SK-N-SH treated with all-trans-retinoic acid at 6 μM for 48 hours (cell line): ENCODE measurements around the gene URGCP.

Experiments used
- ATAC-seq: fragments of 200-7000 bp; cut with Tn5 transposase; 3 replicates; pipeline ENCODE4 v1.9.1; 2020; ENCODE audit warnings: mild to moderate bottlenecking, moderate library complexity
- ARNTL ChIP-seq: fragments of 450-650 bp; formaldehyde crosslinking; IDR thresholded peaks from 2 replicates; pipeline ENCODE4 v1.5.0; 2020; ENCODE audit warnings: low read depth, mild to moderate bottlenecking, moderate library complexity, borderline replicate concordance
- BACH2 ChIP-seq: fragments of 250-450 bp; sonication (Bioruptor Pico); IDR thresholded peaks from 2 replicates; pipeline ENCODE4 v1.9.0; 2021; ENCODE audit warnings: mild to moderate bottlenecking, borderline replicate concordance
- CSDC2 ChIP-seq: fragments of 250-450 bp; sonication (Bioruptor Pico); IDR thresholded peaks from 2 replicates; pipeline ENCODE4 v1.5.0; 2020; ENCODE audit warnings: mild to moderate bottlenecking, moderate library complexity
- ESRRG ChIP-seq: fragments of 250-450 bp; sonication (Bioruptor Pico); IDR thresholded peaks from 2 replicates; pipeline ENCODE4 v1.6.1; 2021; ENCODE audit warnings: mild to moderate bottlenecking
- GLIS3 ChIP-seq: fragments of 250-450 bp; sonication (Bioruptor Pico); IDR thresholded peaks from 2 replicates; pipeline ENCODE4 v1.5.0; 2020; ENCODE audit warnings: mild to moderate bottlenecking, moderate library complexity
- ISL1 ChIP-seq: fragments of 250-450 bp; sonication (Bioruptor Pico); IDR thresholded peaks from 2 replicates; pipeline ENCODE4 v2.1.2; 2022; ENCODE audit warnings: mild to moderate bottlenecking, moderate library complexity
- OSR1 ChIP-seq: fragments of 250-450 bp; sonication (Bioruptor Pico); IDR thresholded peaks from 2 replicates; pipeline ENCODE4 v1.8.0; 2022; ENCODE audit warnings: moderate library complexity, mild to moderate bottlenecking, inconsistent platforms
- PPARA ChIP-seq: fragments of 250-450 bp; sonication (Bioruptor Pico); IDR thresholded peaks from 2 replicates; pipeline ENCODE4 v1.5.0; 2020; ENCODE audit warnings: mild to moderate bottlenecking, borderline replicate concordance
- RARB ChIP-seq: fragments of 250-450 bp; sonication (Bioruptor Pico); IDR thresholded peaks from 2 replicates; pipeline ENCODE4 v1.8.0; 2021; ENCODE audit warnings: mild to moderate bottlenecking, moderate library complexity
- SNAI2 ChIP-seq: fragments of 250-450 bp; sonication (Bioruptor Pico); IDR thresholded peaks from 2 replicates; pipeline ENCODE4 v1.5.0; 2020; ENCODE audit warnings: mild to moderate bottlenecking, moderate library complexity
- TCF4 ChIP-seq: fragments of 250-450 bp; sonication (Bioruptor Pico); IDR thresholded peaks from 2 replicates; pipeline ENCODE4 v1.8.0; 2021; ENCODE audit warnings: mild to moderate bottlenecking, moderate library complexity, borderline replicate concordance
- TOX ChIP-seq: fragments of 250-450 bp; sonication (Bioruptor Pico); IDR thresholded peaks from 2 replicates; pipeline ENCODE4 v1.8.0; 2021; ENCODE audit warnings: mild to moderate bottlenecking, moderate library complexity, borderline replicate concordance
- ZC3H10 ChIP-seq: fragments of 250-450 bp; sonication (Bioruptor Pico); IDR thresholded peaks from 2 replicates; pipeline ENCODE4 v1.5.1; 2021; ENCODE audit warnings: mild to moderate bottlenecking, moderate library complexity
- ZFP3 ChIP-seq: fragments of 250-450 bp; sonication (Bioruptor Pico); IDR thresholded peaks from 2 replicates; pipeline ENCODE4 v1.5.0; 2020; ENCODE audit warnings: mild to moderate bottlenecking, moderate library complexity
- ZNF565 ChIP-seq: fragments of 450-650 bp; formaldehyde crosslinking; conservative IDR thresholded peaks from 2 replicates; pipeline ENCODE4 v1.5.0; 2020; ENCODE audit warnings: low read depth, mild to moderate bottlenecking, moderate library complexity
- ZNF70 ChIP-seq: fragments of 450-650 bp; formaldehyde crosslinking; IDR thresholded peaks from 2 replicates; pipeline ENCODE4 v1.5.0; 2020; ENCODE audit warnings: mild to moderate bottlenecking, moderate library complexity
- ZNF8 ChIP-seq: fragments of 450-650 bp; formaldehyde crosslinking; IDR thresholded peaks from 2 replicates; pipeline ENCODE4 v1.5.0; 2020; ENCODE audit warnings: mild to moderate bottlenecking, moderate library complexity
- TF ChIP-seq, protein P1 (sequence below): fragments of 250-450 bp; sonication (Bioruptor Pico); IDR thresholded peaks from 2 replicates; pipeline ENCODE4 v1.8.0; 2021; ENCODE audit warnings: low read depth, mild to moderate bottlenecking, moderate library complexity, borderline replicate concordance
- TF ChIP-seq, protein P2 (sequence below): fragments of 250-450 bp; sonication (Bioruptor Pico); IDR thresholded peaks from 2 replicates; pipeline ENCODE4 v1.5.1; 2020; ENCODE audit warnings: low read depth, mild to moderate bottlenecking, moderate library complexity
- TF ChIP-seq, protein P3 (sequence below): fragments of 250-450 bp; sonication (Bioruptor Pico); IDR thresholded peaks from 2 replicates; pipeline ENCODE4 v1.8.0; 2020; ENCODE audit warnings: mild to moderate bottlenecking, moderate library complexity, borderline replicate concordance
- TF ChIP-seq, protein P4 (sequence below): fragments of 250-450 bp; sonication (Bioruptor Pico); IDR thresholded peaks from 2 replicates; pipeline ENCODE4 v1.5.0; 2020; ENCODE audit warnings: mild to moderate bottlenecking, moderate library complexity

The URGCP gene

DNA sequence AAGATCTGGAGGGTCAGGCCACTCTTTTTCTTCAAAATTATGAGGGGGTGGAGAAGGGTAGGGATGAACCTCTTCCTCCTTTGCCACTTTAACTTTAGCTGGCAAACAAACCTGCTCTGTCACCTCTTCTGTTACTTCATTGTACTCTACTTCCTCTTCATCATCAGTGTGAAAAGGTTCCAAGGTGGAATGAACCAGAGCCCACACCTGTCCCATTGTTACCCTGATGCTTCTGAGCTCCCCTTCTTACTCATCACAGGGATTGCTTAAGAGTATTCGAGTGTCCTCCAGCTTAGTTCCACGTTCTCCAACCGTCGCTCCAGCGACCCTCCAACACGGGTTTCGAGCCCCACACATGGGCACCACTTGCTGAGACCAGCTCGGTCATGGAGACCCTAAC, 42.3 kb downstream of the URGCP start:
- no peak for TF ChIP-seq ZNF565
- TF ChIP-seq, protein P1, sequence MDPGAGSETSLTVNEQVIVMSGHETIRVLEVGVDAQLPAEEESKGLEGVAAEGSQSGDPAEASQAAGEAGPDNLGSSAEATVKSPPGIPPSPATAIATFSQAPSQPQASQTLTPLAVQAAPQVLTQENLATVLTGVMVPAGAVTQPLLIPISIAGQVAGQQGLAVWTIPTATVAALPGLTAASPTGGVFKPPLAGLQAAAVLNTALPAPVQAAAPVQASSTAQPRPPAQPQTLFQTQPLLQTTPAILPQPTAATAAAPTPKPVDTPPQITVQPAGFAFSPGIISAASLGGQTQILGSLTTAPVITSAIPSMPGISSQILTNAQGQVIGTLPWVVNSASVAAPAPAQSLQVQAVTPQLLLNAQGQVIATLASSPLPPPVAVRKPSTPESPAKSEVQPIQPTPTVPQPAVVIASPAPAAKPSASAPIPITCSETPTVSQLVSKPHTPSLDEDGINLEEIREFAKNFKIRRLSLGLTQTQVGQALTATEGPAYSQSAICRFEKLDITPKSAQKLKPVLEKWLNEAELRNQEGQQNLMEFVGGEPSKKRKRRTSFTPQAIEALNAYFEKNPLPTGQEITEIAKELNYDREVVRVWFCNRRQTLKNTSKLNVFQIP (CRISPR knock-in tag), result no peak
- TF ChIP-seq TOX (CRISPR knock-in tag), result no peak
- no peak for TF ChIP-seq ARNTL (CRISPR knock-in tag)
- TF ChIP-seq, protein P2, sequence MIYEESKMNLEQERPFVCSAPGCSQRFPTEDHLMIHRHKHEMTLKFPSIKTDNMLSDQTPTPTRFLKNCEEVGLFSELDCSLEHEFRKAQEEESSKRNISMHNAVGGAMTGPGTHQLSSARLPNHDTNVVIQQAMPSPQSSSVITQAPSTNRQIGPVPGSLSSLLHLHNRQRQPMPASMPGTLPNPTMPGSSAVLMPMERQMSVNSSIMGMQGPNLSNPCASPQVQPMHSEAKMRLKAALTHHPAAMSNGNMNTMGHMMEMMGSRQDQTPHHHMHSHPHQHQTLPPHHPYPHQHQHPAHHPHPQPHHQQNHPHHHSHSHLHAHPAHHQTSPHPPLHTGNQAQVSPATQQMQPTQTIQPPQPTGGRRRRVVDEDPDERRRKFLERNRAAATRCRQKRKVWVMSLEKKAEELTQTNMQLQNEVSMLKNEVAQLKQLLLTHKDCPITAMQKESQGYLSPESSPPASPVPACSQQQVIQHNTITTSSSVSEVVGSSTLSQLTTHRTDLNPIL (CRISPR knock-in tag), result no peak
- no peak for TF ChIP-seq ZC3H10
- TF ChIP-seq GLIS3, result no peak
- TF ChIP-seq BACH2, result no peak
- no peak for TF ChIP-seq ESRRG
- TF ChIP-seq, protein P3, sequence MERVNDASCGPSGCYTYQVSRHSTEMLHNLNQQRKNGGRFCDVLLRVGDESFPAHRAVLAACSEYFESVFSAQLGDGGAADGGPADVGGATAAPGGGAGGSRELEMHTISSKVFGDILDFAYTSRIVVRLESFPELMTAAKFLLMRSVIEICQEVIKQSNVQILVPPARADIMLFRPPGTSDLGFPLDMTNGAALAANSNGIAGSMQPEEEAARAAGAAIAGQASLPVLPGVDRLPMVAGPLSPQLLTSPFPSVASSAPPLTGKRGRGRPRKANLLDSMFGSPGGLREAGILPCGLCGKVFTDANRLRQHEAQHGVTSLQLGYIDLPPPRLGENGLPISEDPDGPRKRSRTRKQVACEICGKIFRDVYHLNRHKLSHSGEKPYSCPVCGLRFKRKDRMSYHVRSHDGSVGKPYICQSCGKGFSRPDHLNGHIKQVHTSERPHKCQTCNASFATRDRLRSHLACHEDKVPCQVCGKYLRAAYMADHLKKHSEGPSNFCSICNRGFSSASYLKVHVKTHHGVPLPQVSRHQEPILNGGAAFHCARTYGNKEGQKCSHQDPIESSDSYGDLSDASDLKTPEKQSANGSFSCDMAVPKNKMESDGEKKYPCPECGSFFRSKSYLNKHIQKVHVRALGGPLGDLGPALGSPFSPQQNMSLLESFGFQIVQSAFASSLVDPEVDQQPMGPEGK (CRISPR knock-in tag), result no peak
- TF ChIP-seq ZFP3 (CRISPR knock-in tag), result no peak
- TF ChIP-seq OSR1 (CRISPR knock-in tag), result no peak
- TF ChIP-seq PPARA (CRISPR knock-in tag), result no peak
- TF ChIP-seq TCF4, result no peak
- no peak for TF ChIP-seq SNAI2
- no peak for ATAC-seq

DNA sequence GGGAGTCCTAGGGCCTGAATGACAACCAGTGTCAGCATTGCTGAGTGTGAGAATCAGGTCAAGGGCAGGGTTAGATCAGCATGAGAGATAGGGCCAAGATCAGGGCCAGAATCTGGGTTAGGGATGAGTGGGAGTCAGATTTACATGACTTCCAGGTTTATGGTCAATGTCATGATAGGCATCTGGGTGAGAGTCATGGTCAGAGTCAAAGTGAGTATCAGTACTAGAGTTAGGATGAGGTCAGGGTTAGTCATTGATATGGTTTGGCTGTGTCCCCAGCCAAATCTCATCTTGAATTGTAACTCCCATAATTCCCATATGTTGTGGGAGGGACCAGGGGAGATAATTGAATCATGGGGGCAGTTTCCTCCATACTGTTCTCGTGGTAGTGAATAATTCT, 49.4 kb downstream of the URGCP start:
- no peak for ATAC-seq
- TF ChIP-seq ZNF8 (CRISPR knock-in tag), result no peak

DNA sequence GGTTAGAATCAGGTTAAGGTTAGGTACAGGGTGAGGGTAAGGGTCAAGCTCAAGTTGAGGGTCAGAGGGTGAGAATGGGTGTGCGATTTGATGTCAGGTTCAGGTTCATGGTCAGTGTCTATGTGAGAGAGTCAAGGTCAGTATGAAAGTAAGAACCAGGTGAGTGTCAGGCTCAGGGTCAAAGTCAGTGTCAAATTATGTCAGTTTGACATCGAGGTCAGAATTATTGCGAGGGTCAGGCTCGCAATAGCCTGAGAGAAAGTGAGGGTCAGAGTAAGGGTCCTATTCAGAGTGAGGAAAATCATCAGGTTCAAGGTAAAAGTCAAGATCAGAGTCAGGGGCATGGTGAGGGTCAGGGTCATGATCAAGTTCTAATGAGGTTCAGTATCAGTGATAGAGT, 50.1 kb downstream of the URGCP start:
- no peak for ATAC-seq
- TF ChIP-seq CSDC2 (CRISPR knock-in tag) (no peak), PPARA (CRISPR knock-in tag) (no peak), ZC3H10 (no peak), GLIS3 (no peak), RARB (CRISPR knock-in tag) (no peak), BACH2 (no peak), ZFP3 (CRISPR knock-in tag) (no peak), SNAI2 (no peak), ZNF8 (CRISPR knock-in tag) (no peak), ISL1 (CRISPR knock-in tag) (no peak), ARNTL (CRISPR knock-in tag) (no peak), ZNF70 (no peak), ZNF565 (no peak)
- TF ChIP-seq, protein P4, sequence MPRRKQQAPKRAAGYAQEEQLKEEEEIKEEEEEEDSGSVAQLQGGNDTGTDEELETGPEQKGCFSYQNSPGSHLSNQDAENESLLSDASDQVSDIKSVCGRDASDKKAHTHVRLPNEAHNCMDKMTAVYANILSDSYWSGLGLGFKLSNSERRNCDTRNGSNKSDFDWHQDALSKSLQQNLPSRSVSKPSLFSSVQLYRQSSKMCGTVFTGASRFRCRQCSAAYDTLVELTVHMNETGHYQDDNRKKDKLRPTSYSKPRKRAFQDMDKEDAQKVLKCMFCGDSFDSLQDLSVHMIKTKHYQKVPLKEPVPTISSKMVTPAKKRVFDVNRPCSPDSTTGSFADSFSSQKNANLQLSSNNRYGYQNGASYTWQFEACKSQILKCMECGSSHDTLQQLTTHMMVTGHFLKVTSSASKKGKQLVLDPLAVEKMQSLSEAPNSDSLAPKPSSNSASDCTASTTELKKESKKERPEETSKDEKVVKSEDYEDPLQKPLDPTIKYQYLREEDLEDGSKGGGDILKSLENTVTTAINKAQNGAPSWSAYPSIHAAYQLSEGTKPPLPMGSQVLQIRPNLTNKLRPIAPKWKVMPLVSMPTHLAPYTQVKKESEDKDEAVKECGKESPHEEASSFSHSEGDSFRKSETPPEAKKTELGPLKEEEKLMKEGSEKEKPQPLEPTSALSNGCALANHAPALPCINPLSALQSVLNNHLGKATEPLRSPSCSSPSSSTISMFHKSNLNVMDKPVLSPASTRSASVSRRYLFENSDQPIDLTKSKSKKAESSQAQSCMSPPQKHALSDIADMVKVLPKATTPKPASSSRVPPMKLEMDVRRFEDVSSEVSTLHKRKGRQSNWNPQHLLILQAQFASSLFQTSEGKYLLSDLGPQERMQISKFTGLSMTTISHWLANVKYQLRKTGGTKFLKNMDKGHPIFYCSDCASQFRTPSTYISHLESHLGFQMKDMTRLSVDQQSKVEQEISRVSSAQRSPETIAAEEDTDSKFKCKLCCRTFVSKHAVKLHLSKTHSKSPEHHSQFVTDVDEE (CRISPR knock-in tag), result no peak
- TF ChIP-seq, protein P1 (CRISPR knock-in tag), result no peak

DNA sequence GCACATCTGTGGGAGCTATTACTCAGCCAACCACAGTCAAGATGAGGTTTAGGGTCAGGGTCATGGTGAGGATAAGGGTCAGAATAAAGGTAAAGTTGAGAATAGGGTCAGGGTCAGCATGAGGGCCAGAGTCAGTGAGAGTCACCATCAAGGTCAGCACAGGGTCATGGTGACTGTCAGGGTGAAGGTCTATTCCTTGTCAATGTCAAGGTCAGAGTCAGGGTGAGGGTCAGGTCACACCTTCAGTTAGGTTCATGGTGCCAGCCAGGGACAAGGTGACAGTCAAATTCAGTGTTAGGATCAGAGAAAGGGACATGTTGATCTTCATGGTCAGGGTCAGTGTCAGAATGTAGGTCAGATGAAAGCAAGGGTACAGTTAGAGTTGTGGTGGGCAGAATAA, 51.2 kb downstream of the URGCP start:
- ATAC-seq, result no peak
- TF ChIP-seq ZC3H10 (no peak), ZNF8 (CRISPR knock-in tag) (no peak), SNAI2 (no peak)
